ENCODE results near the gene TSPAN3.

GRCh38 chr15:77018796-77019505 lies 52.0 kb downstream of the TSPAN3 start:
- TF ChIP-seq, protein P1, sequence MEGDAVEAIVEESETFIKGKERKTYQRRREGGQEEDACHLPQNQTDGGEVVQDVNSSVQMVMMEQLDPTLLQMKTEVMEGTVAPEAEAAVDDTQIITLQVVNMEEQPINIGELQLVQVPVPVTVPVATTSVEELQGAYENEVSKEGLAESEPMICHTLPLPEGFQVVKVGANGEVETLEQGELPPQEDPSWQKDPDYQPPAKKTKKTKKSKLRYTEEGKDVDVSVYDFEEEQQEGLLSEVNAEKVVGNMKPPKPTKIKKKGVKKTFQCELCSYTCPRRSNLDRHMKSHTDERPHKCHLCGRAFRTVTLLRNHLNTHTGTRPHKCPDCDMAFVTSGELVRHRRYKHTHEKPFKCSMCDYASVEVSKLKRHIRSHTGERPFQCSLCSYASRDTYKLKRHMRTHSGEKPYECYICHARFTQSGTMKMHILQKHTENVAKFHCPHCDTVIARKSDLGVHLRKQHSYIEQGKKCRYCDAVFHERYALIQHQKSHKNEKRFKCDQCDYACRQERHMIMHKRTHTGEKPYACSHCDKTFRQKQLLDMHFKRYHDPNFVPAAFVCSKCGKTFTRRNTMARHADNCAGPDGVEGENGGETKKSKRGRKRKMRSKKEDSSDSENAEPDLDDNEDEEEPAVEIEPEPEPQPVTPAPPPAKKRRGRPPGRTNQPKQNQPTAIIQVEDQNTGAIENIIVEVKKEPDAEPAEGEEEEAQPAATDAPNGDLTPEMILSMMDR (optimal IDR thresholded peaks at IDR 0.05 in 1 of 3, IDR thresholded peaks at IDR 0.05 in 1 of 3, conservative IDR thresholded peaks at IDR 0.05 in 1 of 3; ENCODE audit: extremely low read depth in 1 of 3, insufficient read depth in 2 of 3, low read length in 3 of 3): no peak
- TF ChIP-seq EZH2 (IDR thresholded peaks at IDR 0.05; ENCODE audit: low read length): no peak

Data from keratinocyte (primary cell).